GM18909 (cell line): ENCODE results near the gene MUC5AC.
"Not testable (repeated sequence)": the region's sequence is repeated elsewhere in the genome, so short reads cannot be mapped to it uniquely, and the experiment has no call there.

Source experiments
- ATAC-seq: cut with Tn5 transposase; IDR thresholded peaks from one replicate; pipeline ENCODE4 v1.9.1; 2021; ENCODE audit warnings: mild to moderate bottlenecking; ENCODE audit not compliant: unreplicated experiment, poor library complexity

MUC5AC gene

GRCh38 chr11:1140642-1141490 is 16.9 kb upstream of the MUC5AC start:
- no peak for ATAC-seq

GRCh38 chr11:1146365-1146764 is 11.4 kb upstream of the MUC5AC start:
- ATAC-seq, result no peak

GRCh38 chr11:1147792-1148191 is 10.0 kb upstream of the MUC5AC start:
- no peak for ATAC-seq

- ATAC-seq, result no peak
These were observed 9.0 kb upstream of the MUC5AC start for GRCh38 chr11:1148752-1149180.

GRCh38 chr11:1149545-1149944 is 8.2 kb upstream of the MUC5AC start:
- no peak for ATAC-seq

GRCh38 chr11:1150116-1150515 is 7.6 kb upstream of the MUC5AC start:
- no peak for ATAC-seq

- ATAC-seq, result no peak
These were observed 6.9 kb upstream of the MUC5AC start for GRCh38 chr11:1150769-1151365.

GRCh38 chr11:1151366-1152315 is 6.1 kb upstream of the MUC5AC start:
- ATAC-seq, result no peak

- ATAC-seq, result no peak
These were observed 5.2 kb upstream of the MUC5AC start for GRCh38 chr11:1152316-1153104.

GRCh38 chr11:1153105-1153950 is 4.4 kb upstream of the MUC5AC start:
- ATAC-seq, result no peak

- no peak for ATAC-seq
These were observed 3.7 kb upstream of the MUC5AC start for GRCh38 chr11:1153951-1154493.

GRCh38 chr11:1154656-1155055 is 3.1 kb upstream of the MUC5AC start:
- not testable (repeated sequence) for ATAC-seq

GRCh38 chr11:1155274-1155693 is 2.5 kb upstream of the MUC5AC start:
- no peak for ATAC-seq

GRCh38 chr11:1156506-1157340 is 1.0 kb upstream of the MUC5AC start:
- ATAC-seq, result no peak

GRCh38 chr11:1157341-1157644 is 460 bp upstream of the MUC5AC start:
- ATAC-seq, result no peak

GRCh38 chr11:1158681-1159487 is 1.1 kb downstream of the MUC5AC start:
- no peak for ATAC-seq

- not testable (repeated sequence) for ATAC-seq
These were observed 1.9 kb downstream of the MUC5AC start for GRCh38 chr11:1159488-1160220.
